DMS79 treated with DMSO at 0.1 percent for 48 hours (cell line): Measurements from ENCODE around the gene PRSS12.
"Not testable (repeated sequence)": the region's sequence is repeated elsewhere in the genome, so short reads cannot be mapped to it uniquely, and the experiment has no call there.

Source experiments
- DNase-seq: peaks from one replicate; lab custom pipeline; 2025; lab: John Stamatoyannopoulos, UW

The PRSS12 gene

GRCh38 chr4:118318931-118319330 lies 33.9 kb downstream of the PRSS12 start:
- no peak for DNase-seq

DNA sequence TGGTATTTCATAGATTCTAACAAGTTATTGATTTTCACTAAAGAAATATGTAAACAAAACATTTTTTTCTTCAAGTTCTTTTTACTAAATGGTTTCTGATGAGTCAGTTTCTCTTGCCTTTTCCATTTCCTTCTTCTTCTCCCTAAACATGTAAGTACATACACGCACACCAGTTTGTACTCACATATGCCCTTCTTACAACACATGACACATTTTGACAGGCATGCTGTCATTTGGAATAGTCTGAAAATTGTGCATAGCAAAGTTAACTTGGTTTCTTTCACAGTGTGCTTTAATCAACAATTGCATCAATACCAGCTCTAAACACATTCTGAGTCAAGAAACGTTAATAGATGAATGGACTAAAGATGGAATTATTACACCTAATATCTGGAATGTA lies 35.1 kb downstream of the PRSS12 start:
- no peak for DNase-seq

DNA sequence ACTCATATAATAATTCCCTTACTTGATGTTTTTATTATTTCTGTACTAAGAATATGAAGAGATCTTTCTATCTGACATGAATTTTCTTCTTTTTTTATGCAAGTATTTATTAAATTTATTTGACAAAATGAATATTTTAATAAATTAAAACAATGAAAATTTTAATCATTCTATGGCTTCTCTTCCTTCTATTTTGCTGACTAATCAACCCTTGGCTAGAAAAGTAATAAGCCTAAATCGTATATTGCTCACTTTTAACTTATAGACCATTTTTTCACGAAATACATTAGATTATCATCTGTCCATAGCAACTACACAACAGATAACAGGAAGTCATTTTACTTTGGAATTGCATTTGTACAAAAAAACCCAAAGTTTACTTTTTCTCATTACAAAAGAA lies 38.6 kb downstream of the PRSS12 start:
- no peak for DNase-seq

GRCh38 chr4:118313098-118313497 lies 39.7 kb downstream of the PRSS12 start:
- DNase-seq = no peak

GRCh38 chr4:118308306-118309030 lies 44.3 kb downstream of the PRSS12 start:
- DNase-seq = no peak

DNA sequence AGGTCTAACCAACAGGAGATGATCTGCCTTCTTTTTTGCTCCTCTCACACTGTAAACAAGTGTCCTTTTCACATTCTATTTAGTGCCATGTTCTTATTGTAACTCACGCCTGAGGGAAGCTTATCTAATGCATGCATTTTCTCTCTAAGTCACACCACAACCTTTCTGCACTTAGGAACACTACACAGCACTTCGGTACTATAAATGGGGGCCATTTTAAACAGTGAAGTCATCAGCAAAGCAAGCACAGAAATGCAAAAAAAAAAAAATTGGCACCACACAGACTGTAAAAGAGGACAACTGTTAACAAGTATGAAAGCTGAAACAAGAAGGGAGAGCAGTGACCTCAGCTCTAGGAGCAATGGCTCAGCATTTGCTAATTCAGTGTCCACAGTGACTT lies 45.2 kb downstream of the PRSS12 start:
- no peak for DNase-seq

DNA sequence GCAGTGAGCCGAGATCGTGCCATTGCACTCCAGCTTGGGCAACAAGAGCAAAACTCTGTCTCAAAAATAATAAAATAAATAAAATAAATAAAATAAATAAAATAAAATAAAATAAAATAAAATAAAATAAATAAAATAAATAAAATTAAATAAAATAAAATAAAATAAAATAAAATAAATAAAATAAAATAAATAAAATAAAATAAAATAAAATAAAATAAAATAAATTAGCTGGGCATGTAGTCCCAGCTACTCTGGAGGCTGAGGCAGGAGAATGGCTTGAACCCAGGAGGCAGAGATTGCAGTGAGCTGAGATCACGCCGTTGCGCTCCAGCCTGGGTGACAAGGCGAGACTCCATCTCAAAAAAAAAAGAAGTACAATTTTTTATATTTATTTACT lies 53.2 kb downstream of the PRSS12 start:
- DNase-seq = not testable (repeated sequence)

- DNase-seq = no peak
These were observed 56.1 kb downstream of the PRSS12 start for GRCh38 chr4:118296729-118297128.

GRCh38 chr4:118290951-118291350 lies 61.9 kb downstream of the PRSS12 start:
- DNase-seq = no peak

DNA sequence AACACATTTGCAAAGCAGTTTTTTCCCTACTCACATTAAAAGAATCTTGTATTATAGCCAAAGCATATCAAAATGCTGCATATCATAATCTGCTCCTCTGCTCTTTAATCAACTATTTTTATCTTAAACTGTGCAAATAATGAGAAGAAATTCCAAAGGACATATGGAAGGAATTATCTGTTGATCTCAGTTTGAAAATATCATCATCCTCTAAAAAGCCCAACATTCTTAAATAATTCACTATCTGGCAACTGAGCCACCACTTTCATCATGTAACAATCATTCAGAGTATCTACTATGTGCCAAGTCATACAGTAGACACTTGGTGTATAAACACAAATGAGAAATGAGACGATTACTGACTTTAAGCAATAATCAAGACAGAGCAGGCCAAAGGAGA lies 63.0 kb downstream of the PRSS12 start:
- DNase-seq = no peak

DNA sequence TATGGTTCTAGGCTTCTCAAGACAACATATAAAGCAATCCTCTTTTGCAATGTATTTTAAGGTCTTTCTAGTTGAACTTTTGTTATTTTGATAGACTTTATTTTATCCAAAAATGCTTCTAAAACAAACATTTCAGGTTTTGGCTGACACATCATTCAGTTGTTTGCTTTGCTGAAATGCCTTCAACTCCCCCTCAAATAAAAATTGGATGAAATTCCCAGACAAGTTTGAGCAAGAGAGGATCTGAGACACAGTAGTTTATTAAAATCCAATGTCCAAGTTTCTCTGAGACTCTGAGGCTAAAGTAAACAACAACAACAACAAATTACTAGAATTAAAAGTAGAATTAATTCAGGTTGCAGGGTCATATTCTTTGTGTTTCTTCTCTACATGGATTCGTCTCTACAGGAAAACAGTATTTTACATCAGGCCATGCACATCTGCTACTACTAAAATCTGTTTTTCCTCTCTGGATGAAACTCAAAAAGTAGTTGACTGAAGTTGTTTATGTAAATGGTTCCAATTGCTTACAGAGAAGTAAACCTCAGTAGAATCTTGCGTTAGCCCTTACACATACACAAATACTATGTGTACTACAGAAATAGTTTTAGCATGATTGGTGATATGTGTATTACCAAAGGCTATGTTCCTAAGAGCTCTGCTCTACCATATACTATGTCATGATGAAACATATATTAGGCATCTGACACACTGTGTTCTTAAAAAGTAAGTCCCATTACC lies 64.9 kb downstream of the PRSS12 start:
- no peak for DNase-seq

DNA sequence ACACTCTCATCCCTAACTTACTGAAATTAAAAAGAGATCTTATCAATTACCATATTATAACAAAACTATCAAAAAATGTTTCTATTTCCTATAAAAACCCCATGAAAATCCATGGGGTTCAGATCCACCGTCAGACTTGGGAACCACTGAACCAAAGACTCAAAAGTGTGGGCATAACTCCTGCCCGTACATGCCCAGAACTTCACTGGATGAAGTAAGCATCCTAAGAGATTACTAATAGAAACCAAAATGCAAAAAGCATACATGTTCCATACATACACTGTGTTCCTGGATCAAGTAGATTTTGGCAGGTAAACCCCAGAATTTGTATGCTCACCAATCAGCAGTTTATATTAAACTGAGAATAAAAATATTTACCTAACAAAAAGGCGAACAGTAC lies 66.1 kb downstream of the PRSS12 start:
- no peak for DNase-seq

- no peak for DNase-seq
These were observed 66.9 kb downstream of the PRSS12 start for GRCh38 chr4:118285931-118286330.

- no peak for DNase-seq
These were observed 68.6 kb downstream of the PRSS12 start for GRCh38 chr4:118284169-118284568.

GRCh38 chr4:118282692-118283091 lies 70.1 kb downstream of the PRSS12 start:
- no peak for DNase-seq

DNA sequence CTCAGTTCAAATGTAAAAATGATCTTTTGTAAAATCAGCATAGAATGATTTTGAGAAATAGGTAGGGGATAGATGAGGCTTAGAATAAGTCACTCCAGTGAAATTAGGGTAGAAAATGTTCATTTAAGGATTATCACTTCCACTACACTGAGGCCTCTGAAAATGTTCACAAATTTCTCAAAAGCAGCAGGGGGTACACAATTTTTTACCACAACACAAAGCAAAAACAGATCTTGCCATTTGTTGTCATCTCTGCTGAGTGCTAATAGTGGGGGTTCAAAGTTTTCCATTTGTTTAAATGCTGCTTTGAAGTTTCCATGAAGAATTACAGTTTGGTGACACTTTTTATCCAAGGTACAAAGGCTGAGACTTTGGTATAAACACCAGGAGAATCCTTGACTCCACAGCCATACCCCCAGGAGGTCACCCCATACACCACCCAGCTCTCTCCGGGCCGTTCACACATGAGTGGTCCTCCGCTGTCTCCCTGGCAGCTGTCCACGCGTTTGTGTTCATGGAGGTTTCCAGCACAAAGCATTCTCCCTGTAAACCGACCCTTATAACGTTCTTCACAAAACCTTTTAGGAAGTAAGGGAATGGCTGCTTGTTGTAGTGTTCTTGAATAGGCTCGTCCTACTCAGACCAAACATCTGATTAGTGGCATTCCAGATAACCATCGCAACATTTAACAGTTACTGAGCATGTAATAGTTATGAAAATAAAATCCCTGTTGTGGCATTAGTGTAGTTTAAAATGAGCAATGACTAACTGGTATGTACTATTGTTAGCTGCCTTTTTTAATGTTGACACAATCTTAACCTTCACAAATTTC lies 71.0 kb downstream of the PRSS12 start:
- peak; percentile 19 for DNase-seq

- peak; percentile 15 for DNase-seq
These were observed 72.1 kb downstream of the PRSS12 start for GRCh38 chr4:118280501-118281218.

DNA sequence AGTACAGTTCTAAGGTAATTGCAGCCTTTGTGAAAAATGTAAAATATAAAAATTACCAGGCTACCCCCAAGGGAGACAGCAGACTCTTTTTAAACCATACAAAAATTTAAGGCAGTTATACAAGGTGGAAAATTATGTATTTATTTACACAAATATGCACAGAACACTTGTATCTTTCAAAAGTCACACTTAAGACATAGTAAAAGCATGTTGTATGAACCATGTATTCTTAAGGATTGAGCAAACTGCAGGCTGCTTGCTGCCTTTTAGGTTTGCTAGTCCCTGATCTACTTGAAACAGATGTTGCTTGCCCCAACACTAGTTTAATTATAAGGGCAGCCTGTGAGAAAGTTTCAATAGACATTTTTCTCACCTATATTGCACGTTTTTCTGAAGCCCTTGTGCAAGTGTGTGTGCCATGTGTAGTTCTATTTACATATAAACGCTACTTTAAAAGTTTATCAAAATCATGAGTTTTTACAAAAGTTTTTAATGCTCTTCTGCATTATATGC lies 72.8 kb downstream of the PRSS12 start:
- no peak for DNase-seq

GRCh38 chr4:118279328-118279727 lies 73.5 kb downstream of the PRSS12 start:
- no peak for DNase-seq

DNA sequence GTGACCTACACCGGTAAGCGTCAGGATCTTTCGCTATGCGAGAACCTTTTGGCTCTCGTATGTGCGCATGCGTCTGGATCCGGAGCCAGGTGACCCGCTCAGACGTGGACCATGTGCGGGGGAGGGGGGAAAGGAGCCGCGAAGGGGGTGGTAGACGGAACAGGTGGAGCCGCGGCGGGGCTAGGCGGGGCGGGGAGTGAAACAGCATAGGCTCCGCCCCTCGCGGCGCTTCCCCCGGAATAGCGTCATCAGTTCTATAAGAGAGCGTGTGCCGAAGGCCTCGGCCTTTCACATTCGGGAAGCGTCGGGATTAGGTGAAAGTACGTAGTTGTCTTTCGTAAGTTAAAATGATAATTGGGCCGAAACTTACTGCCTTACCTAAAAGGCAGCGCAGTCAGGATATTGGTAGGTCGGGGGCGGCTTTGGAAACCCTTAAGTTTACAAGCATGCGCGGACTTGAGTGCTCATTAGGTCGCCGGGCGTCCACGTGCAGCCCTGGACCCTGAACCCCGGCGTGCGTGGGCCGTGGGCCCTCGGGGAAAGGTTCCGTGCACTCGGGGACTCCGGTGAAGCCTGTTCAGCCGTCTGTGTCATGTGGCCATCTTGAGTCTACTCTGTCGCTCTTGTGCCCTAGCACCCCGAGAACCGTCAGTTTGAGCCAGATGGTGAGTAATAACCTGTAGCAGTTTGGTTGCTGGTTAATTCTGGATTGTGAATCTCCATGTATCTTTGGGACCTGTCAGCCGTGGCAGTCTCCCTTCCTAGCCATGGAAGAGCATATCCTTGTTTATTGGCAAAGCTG lies 74.1 kb downstream of the PRSS12 start:
- DNase-seq = peak; percentile 68

- no peak for DNase-seq
These were observed 75.6 kb downstream of the PRSS12 start for GRCh38 chr4:118277243-118277642.
